ENCODE measurements around the gene HEXIM1.

- no peak for TF ChIP-seq POLR2AphosphoS5 (IDR thresholded peaks at IDR 0.05)
- no peak for TF ChIP-seq POLR2A (IDR thresholded peaks at IDR 0.05)
- no peak for TF ChIP-seq CTCF (IDR thresholded peaks at IDR 0.05)
Measured at GRCh38 chr17:45177563-45177962, 29.3 kb downstream of the HEXIM1 start.

Measured in gastroesophageal sphincter (tissue), 3 donors.